ENCODE measurements around the gene CRHR2.

Gene CRHR2

DNA sequence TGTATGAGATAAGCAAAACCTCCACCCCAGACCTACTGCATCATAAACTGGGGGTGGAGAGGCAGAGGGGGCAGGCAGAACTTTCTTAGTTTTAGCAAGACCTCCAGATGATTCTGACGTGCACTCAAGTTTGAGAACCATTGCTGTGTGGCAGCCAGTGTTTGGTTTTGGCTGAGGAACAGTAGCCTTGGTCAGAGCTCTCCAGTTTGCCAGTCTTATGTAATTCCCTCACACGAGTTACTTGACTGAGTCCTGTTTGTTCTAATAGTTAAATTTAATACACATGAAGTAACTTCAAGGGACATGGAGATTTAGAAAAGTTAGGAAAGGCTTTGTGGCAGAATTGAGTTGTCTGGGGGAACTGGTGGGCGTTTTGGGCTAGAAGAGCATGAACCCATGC, 49.0 kb downstream of the CRHR2 start:
- no peak overlapping the region for H3K4me3 ChIP-seq (ENCODE audit: low read depth, low read length)
- H3K36me3 ChIP-seq, result peaks cover 66% of the 10 kb centered on the region
- H3K27me3 ChIP-seq (ENCODE audit: insufficient read depth, low read depth, severe bottlenecking), result no peaks in the 10 kb centered on the region
- H3K27ac ChIP-seq, result no peak overlapping the region
- TF ChIP-seq, protein P1, sequence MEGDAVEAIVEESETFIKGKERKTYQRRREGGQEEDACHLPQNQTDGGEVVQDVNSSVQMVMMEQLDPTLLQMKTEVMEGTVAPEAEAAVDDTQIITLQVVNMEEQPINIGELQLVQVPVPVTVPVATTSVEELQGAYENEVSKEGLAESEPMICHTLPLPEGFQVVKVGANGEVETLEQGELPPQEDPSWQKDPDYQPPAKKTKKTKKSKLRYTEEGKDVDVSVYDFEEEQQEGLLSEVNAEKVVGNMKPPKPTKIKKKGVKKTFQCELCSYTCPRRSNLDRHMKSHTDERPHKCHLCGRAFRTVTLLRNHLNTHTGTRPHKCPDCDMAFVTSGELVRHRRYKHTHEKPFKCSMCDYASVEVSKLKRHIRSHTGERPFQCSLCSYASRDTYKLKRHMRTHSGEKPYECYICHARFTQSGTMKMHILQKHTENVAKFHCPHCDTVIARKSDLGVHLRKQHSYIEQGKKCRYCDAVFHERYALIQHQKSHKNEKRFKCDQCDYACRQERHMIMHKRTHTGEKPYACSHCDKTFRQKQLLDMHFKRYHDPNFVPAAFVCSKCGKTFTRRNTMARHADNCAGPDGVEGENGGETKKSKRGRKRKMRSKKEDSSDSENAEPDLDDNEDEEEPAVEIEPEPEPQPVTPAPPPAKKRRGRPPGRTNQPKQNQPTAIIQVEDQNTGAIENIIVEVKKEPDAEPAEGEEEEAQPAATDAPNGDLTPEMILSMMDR (IDR thresholded peaks at IDR 0.05; ENCODE audit: low read depth, low read length), result no peak
- no peak for DNase-seq
- H3K9me3 ChIP-seq (ENCODE audit: severe bottlenecking), result no peaks in the 10 kb centered on the region

DNA sequence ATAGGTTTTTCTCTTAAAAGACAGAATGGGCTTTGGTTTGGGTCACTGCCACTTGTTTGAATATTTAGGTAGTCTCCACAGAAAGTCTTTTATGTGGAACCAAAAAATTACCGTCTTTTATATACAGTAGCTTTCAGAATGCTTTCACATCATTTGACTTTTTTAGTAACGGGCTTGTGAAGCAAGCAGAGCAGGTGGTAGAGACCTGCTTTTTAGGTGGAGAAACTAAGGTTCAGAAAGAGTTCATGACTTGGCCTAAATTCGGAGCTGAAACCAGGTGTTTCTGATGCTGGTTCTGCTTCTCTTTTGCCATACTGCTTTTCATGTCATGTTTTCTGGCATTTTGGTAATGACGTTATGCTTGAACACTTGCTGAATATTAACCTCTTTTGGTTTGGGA, 51.3 kb downstream of the CRHR2 start:
- Histone ChIP-seq H3K27me3 (ENCODE audit: insufficient read depth, low read depth, severe bottlenecking) (no peaks in the 10 kb centered on the region), H3K4me3 (ENCODE audit: low read depth, low read length) (no peak overlapping the region), H3K9me3 (ENCODE audit: severe bottlenecking) (no peaks in the 10 kb centered on the region), H3K27ac (no peak overlapping the region), H3K36me3 (peaks cover 86% of the 10 kb centered on the region)
- TF ChIP-seq, protein P1 (IDR thresholded peaks at IDR 0.05; ENCODE audit: low read depth, low read length), result no peak
- no peak for DNase-seq

GRCh38 chr7:30627026-30627425, 55.2 kb downstream of the CRHR2 start:
- TF ChIP-seq, protein P1 (IDR thresholded peaks at IDR 0.05; ENCODE audit: low read depth, low read length), result no peak
- no peaks in the 10 kb centered on the region for H3K27me3 ChIP-seq (ENCODE audit: insufficient read depth, low read depth, severe bottlenecking)
- no peak overlapping the region for H3K27ac ChIP-seq
- H3K9me3 ChIP-seq (ENCODE audit: severe bottlenecking), result no peaks in the 10 kb centered on the region
- peaks cover 84% of the 10 kb centered on the region for H3K36me3 ChIP-seq
- H3K4me3 ChIP-seq (ENCODE audit: low read depth, low read length), result no peak overlapping the region
- no peak for DNase-seq

DNA sequence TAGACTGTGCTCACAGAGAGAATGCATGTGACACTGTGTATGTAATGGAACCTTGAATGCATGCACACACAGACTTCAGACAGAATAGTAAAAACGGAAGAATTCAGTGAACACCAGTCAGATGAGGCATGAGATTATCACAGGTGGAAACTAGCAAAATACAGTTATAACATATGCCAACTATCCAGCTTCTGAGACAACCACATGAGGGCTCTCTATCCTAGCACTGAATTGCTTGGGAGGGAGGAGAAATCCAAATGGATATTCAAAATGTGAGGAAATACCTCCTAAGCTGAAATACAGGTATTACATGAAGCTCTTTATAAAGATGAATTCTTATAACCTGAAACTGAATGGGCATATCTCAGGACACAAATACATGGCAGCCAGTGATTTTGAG, 57.0 kb downstream of the CRHR2 start:
- Histone ChIP-seq H3K27ac (no peak overlapping the region), H3K4me3 (ENCODE audit: low read depth, low read length) (no peak overlapping the region), H3K36me3 (peaks cover 92% of the 10 kb centered on the region), H3K27me3 (ENCODE audit: insufficient read depth, low read depth, severe bottlenecking) (no peaks in the 10 kb centered on the region), H3K9me3 (ENCODE audit: severe bottlenecking) (no peaks in the 10 kb centered on the region)
- TF ChIP-seq, protein P1 (IDR thresholded peaks at IDR 0.05; ENCODE audit: low read depth, low read length), result peak; percentile 34; the same call in 1 of the 2 replicates
- no peak for DNase-seq

DNA sequence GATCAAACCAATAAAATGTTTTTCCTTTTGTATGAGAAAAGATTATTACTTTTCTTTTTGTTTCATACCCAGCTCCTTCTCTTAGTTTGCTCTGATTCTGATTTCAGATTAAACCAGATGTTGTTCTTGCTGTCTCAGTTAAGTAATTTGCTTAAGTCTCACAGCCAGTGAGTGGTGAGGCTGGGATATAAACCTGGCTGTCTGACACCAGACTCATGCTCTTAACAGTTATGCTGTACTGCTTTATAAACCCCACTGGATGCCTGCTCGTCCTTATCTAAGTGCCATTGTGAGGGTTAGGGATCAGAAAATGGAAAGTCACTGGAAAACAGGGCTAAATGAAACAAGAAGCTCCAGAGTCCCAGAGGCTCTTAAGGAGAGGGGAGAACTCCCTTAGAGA, 63.3 kb downstream of the CRHR2 start:
- DNase-seq, result no peak
- Histone ChIP-seq H3K27me3 (ENCODE audit: insufficient read depth, low read depth, severe bottlenecking) (no peaks in the 10 kb centered on the region), H3K27ac (no peak overlapping the region), H3K4me3 (ENCODE audit: low read depth, low read length) (no peak overlapping the region), H3K9me3 (ENCODE audit: severe bottlenecking) (no peaks in the 10 kb centered on the region), H3K36me3 (peaks cover 86% of the 10 kb centered on the region)
- TF ChIP-seq, protein P1 (IDR thresholded peaks at IDR 0.05; ENCODE audit: low read depth, low read length), result no peak

DNA sequence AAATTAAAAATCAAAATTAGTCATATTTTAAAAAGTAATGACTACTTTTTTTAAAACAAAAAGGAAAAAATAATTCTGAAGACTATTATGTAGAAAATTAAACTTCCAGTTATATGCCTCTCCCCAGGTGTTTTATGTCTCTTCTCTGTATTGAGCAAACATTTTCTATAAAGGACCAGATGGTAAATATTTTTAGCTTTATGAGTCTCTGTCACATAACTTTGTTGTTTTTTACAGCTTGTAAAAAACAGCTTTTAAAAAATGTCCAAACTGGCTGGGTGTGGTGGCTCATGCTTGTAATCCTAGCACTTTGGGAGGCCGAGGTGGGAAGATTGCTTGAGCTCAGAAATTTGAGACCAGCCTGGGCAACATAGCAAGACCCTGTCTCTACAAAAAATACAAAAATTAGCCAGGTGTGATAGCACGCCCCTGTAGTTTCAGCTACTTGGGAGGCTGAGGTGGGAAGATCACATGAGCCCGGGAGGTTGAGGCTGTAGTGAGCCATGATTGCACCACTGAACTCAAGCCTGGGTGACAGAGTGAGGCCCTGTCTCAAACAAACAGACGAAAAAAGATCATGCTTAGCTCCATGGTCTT, 64.1 kb downstream of the CRHR2 start:
- H3K36me3 ChIP-seq, result peaks cover 86% of the 10 kb centered on the region
- H3K27me3 ChIP-seq (ENCODE audit: insufficient read depth, low read depth, severe bottlenecking), result no peaks in the 10 kb centered on the region
- H3K27ac ChIP-seq, result no peak overlapping the region
- H3K9me3 ChIP-seq (ENCODE audit: severe bottlenecking), result no peaks in the 10 kb centered on the region
- no peak overlapping the region for H3K4me3 ChIP-seq (ENCODE audit: low read depth, low read length)
- TF ChIP-seq, protein P1 (IDR thresholded peaks at IDR 0.05; ENCODE audit: low read depth, low read length), result no peak
- no peak for DNase-seq

Data from WERI-Rb-1 (cell line).